ENCODE data around the gene LBX1.
"Not testable (repeated sequence)": the region's sequence is repeated elsewhere in the genome, so short reads cannot be mapped to it uniquely, and the experiment has no call there.

The LBX1 gene

GRCh38 chr10:101202667-101203066 is 26.6 kb downstream of the LBX1 start:
- DNase-seq, result not testable (repeated sequence)

- not testable (repeated sequence) for DNase-seq
These were observed 30.8 kb downstream of the LBX1 start for GRCh38 chr10:101198326-101198977.

GRCh38 chr10:101195921-101196320 is 33.3 kb downstream of the LBX1 start:
- DNase-seq, result no peak

GRCh38 chr10:101189461-101190401 is 39.5 kb downstream of the LBX1 start:
- no peak for DNase-seq

GRCh38 chr10:101188942-101189341 is 40.3 kb downstream of the LBX1 start:
- DNase-seq, result no peak

- no peak for DNase-seq
These were observed 45.6 kb downstream of the LBX1 start for GRCh38 chr10:101183458-101184183.

- no peak for DNase-seq
These were observed 46.3 kb downstream of the LBX1 start for GRCh38 chr10:101182936-101183335.
